ENCODE data around the gene REXO1.

Gene REXO1

GRCh38 chr19:1859331-1859781, 11.1 kb upstream of the REXO1 start:
- DNase-seq = no peak

GRCh38 chr19:1858412-1859081, 10.3 kb upstream of the REXO1 start:
- no peak for DNase-seq

- DNase-seq = no peak
Observed at GRCh38 chr19:1857648-1858326, 9.5 kb upstream of the REXO1 start.

GRCh38 chr19:1856698-1857603, 8.7 kb upstream of the REXO1 start:
- DNase-seq = peak in 1 of 2 experiments; percentile 54

GRCh38 chr19:1856345-1856697, 8.0 kb upstream of the REXO1 start:
- DNase-seq = no peak

GRCh38 chr19:1855828-1856255, 7.6 kb upstream of the REXO1 start:
- DNase-seq = no peak

GRCh38 chr19:1855040-1855827, 7.0 kb upstream of the REXO1 start:
- peak; percentile 29 to 87 for DNase-seq

- no peak for DNase-seq
Observed at GRCh38 chr19:1854542-1855039, 6.3 kb upstream of the REXO1 start.

- no peak for DNase-seq
Observed at GRCh38 chr19:1854039-1854541, 5.8 kb upstream of the REXO1 start.

- DNase-seq = peak in 1 of 2 experiments; percentile 64
Observed at GRCh38 chr19:1853295-1854038, 5.2 kb upstream of the REXO1 start.

GRCh38 chr19:1852581-1853128, 4.4 kb upstream of the REXO1 start:
- no peak for DNase-seq

GRCh38 chr19:1851654-1852580, 3.6 kb upstream of the REXO1 start:
- no peak for DNase-seq

GRCh38 chr19:1850809-1851653, 2.7 kb upstream of the REXO1 start:
- no peak for DNase-seq

- no peak for DNase-seq
Observed at GRCh38 chr19:1849886-1850398, 1.7 kb upstream of the REXO1 start.

GRCh38 chr19:1849132-1849474, 820 bp upstream of the REXO1 start:
- DNase-seq = no peak

- no peak for DNase-seq
Observed at GRCh38 chr19:1847684-1848398, 442 bp downstream of the REXO1 start.

GRCh38 chr19:1847348-1847683, 967 bp downstream of the REXO1 start:
- no peak for DNase-seq

GRCh38 chr19:1846517-1847204, 1.6 kb downstream of the REXO1 start:
- DNase-seq = no peak
